COLO668 (cell line): ENCODE results near the gene PLXNB1.
"Not testable (repeated sequence)": the region's sequence is repeated elsewhere in the genome, so short reads cannot be mapped to it uniquely, and the experiment has no call there.

Experiments
- DNase-seq: peaks from one replicate; lab custom pipeline; 2025; ENCODE audit not compliant: unreplicated experiment; lab: John Stamatoyannopoulos, UW

The PLXNB1 gene

DNA sequence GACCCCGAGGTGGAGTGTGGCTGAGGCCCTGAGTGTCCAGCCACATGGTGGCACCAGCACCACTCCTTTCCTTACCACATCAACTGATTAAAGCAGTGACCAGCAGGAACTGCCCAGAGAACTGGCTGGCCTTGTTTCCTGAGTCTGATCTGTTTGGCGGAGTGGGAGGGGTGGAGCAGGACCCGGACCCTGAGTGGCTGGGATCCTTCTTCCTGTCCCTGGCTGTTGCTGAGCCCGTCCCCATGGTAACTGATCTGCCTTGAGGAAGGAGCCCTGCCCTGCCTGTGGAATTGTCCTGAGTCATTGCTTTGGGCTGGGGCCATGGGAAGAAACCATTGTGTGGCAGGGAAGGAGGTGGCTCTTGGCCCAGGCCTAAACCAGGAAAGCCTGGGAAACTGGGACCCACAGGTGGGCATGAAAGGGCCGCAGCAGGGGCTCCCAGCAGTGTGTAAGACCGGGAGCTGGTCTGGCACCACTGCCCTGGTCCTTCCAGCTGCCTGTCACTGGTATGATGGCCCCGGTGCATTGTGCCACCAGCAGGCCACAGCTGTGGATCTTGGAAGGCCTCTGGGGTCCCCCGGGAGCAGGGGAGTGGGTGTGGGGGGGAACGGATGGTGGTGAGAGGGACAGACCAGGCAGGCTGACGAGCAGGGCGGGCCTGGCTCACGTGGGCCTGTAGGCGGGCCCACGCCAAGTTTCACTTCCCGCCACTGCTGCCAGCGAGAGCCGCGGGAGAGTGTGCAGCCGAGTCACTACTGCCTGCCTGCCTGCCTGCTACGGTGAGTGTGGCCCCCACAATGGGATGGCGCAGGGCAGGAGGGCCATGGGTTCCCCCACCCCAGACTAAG is 35.9 kb upstream of the PLXNB1 start:
- peak; percentile 86 for DNase-seq

GRCh38 chr3:48465237-48465530 is 35.3 kb upstream of the PLXNB1 start:
- DNase-seq, result no peak

DNA sequence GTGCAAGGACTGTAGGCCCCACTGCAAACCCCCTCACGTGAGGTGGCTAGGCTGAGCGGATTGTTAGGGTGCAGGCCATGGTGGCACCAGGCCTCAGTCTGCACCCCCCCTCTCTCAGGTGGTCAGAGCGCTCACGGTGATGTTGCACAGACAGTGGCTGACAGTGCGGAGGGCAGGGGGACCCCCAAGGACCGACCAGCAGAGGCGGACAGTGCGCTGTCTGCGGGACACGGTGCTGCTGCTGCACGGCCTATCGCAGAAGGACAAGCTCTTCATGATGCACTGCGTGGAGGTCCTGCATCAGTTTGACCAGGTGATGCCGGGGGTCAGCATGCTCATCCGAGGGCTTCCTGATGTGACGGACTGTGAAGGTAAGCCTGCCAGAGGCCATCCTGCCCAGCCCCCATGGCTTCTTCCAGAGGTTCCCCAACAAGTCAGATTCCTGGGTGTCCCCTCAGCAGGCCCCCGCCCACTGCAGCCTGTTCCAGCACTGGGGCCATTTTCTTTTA is 34.9 kb upstream of the PLXNB1 start:
- no peak for DNase-seq

DNA sequence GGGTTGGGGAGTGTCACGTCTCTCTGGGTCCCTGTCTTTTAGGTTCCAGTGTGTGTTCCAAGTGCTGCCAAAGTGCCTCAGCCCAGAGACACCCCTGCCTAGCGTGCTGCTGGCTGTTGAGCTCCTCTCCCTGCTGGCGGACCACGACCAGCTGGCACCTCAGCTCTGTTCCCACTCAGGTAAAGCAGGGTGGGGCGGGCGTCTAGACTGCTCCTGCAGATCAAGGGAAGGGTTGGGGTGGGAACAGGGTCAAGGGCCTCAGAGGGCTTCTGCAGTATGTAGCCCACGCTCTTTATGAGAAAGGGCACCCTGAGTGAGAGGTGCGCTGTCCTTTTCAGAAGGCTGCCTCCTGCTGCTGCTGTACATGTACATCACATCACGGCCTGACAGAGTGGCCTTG is 33.8 kb upstream of the PLXNB1 start:
- DNase-seq, result no peak

- DNase-seq, result not testable (repeated sequence)
Measured at GRCh38 chr3:48461767-48462166, 31.9 kb upstream of the PLXNB1 start.

- no peak for DNase-seq
Measured at GRCh38 chr3:48460517-48460902, 30.6 kb upstream of the PLXNB1 start.

DNA sequence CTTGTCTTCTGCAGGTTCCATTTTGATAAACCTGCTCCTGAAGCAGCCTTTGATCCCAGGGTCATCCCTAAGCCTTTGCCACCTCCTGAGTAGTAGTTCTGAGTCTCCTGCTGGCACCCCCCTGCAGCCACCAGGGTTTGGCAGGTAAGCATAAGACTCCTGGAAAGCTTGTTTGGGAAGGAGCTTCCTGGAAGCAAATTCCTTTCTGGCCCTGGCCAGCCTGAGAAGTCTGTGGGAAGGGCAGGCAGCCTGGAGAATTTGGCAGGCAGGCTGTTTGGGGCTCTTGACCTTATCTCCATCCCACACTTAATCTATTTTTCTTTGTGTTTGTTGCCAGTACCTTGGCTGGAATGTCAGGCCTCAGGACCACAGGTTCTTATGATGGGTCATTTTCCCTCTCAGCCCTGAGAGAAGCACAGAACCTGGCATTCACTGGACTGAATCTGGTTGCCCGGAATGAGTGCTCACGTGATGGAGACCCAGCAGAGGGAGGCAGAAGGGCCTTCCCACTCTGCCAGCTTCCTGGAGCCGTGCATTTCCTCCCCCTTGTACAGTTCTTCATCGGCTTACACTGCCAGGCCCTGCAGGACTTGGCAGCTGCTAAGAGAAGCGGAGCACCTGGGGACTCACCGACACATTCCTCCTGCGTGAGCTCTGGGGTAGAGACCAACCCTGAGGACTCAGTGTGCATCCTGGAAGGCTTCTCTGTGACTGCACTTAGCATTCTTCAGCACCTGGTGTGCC is 30.1 kb upstream of the PLXNB1 start:
- DNase-seq, result no peak

- DNase-seq, result no peak
Measured at GRCh38 chr3:48459331-48459730, 29.4 kb upstream of the PLXNB1 start.

- DNase-seq, result no peak
Measured at GRCh38 chr3:48456456-48456855, 26.6 kb upstream of the PLXNB1 start.

DNA sequence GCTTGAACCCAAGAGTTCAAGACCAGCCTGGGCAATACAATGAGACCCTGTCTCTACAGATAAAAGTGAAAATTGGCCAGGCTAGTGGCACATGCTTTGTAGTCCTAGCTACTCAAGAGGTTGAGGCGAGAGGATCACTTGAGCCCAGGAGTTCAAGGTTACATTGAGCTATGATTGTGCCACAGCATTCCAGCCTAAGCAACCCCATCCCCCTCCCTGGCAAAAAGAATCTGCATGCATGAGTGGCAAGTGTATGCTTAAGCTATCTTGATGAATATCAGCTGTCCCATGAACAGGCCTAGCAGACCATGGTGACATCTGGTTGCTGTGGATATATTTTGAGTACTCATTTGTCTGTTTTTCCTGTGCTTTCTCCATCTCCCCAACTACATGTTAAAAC is 21.4 kb upstream of the PLXNB1 start:
- no peak for DNase-seq

- DNase-seq, result peak; percentile 91
Measured at GRCh38 chr3:48446425-48447193, 16.7 kb upstream of the PLXNB1 start, which contains the start of gene ATRIP. ATRIP (plus strand) TSS chr3:48446737; CDS start chr3:48446846, 109 bp downstream.

DNA sequence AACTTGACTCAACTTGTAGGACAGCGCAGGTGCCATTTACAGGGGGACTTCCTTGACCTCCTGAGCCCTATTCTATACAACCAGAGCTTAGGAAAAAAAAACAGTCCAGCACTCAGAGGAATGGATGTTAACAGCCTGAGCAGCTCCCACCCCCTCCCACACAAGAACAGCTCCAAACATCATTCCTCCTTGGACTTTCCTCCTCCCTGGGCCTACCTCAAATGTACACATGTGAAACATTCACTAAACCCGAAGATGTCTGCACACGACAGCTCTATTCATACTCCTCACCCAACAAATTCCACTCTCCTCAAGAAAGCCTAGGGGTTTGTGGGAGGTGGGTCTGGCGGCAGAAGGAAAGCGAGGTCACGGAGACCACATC is 16.1 kb upstream of the PLXNB1 start:
- no peak for DNase-seq

DNA sequence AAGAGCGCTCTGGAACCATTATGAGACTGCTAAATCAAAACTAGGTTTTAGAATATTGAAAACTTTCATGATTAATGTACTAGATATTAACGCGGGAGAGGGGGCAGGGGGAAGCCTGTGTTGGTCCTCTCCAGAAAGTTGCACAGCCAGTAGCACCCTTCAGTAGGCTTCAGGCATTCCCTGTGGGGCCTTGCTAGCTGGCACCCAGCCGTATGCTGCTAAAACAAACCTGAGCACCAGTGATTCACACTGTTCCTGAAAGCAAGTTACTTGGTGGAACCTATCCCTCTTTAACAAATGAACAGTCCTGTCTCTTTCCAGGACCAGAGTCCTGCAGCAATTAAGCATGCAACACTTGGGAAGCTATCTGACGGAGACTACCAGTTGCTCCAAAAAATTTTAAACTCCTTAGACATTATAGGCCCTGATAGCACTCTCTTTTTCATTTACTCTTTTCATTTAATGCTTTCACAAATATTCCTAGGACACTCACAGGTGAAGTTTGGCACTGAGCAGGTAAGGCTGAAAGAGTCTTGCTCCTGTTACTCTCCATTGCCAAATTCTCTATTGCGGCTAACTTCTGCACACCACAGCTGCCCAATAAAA is 15.5 kb upstream of the PLXNB1 start:
- DNase-seq, result no peak

DNA sequence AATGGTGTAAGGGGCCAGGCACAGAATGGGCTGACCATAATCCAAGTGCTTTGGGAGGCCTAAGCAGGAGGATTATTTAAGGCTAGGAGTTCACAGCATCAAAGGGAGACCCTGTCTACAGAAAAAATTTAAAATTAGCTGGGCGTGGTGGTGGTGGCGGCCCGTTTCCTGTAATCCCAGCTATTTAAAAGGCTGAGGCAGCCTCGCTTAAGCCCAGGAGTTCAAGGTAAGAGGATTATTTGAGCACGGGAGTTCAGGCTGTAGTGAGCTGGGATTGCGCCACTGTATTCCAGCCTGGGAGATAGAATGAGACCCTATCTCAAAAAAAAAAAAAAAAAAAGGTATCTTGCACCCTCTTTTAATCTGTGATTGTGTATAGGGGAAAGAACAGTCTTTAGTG is 12.1 kb upstream of the PLXNB1 start:
- no peak for DNase-seq

DNA sequence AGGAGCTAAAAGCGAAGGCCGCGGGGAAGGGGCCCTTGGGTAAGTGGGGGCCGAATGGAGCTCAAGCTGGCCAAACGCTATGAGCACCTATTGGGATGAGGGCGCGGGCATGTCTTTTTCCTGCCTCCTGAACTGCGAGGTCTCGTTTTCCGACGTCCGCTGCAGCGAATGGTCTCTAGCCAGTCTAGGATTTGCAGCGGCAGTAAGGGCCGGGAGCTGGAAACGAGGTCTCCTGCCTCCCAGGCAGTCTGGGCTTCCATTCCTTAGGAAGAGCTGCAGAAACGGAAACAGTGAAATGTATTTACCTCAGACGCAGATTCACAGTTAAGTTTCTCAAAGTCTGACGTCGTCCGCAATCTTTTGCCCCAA is 10.7 kb upstream of the PLXNB1 start:
- no peak for DNase-seq

GRCh38 chr3:48439820-48440589 is 10.1 kb upstream of the PLXNB1 start, which contains the start of the genes CCDC51 and TMA7:
CCDC51 (minus strand) TSS chr3:48440119; CDS start chr3:48435128, 4,991 bp downstream.
TMA7 (plus strand) TSS chr3:48440257; CDS start chr3:48440297, 40 bp downstream.
- DNase-seq, result peak; percentile 95

- no peak for DNase-seq
Measured at GRCh38 chr3:48437812-48438211, 7.9 kb upstream of the PLXNB1 start.

DNA sequence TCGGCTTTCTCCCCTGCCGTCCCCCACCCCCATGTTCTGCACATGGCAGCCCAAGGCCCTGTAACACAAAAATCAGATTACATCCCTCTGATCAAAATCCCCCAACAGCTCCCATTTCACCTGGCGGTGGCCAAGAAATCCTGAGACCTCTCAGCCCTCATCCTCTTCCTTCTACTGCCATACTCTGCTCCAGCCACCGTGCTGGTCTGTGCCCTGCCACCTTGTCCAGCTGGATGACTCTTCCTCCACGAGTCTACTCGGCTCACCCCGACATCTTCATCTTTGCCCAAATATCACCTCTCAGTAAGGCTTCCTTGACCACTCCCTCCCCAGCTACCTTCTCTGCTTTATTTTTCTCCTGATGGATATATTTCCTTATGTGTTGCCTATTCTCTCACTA is 7.0 kb upstream of the PLXNB1 start:
- no peak for DNase-seq

GRCh38 chr3:48436477-48436787 is 6.5 kb upstream of the PLXNB1 start:
- no peak for DNase-seq

DNA sequence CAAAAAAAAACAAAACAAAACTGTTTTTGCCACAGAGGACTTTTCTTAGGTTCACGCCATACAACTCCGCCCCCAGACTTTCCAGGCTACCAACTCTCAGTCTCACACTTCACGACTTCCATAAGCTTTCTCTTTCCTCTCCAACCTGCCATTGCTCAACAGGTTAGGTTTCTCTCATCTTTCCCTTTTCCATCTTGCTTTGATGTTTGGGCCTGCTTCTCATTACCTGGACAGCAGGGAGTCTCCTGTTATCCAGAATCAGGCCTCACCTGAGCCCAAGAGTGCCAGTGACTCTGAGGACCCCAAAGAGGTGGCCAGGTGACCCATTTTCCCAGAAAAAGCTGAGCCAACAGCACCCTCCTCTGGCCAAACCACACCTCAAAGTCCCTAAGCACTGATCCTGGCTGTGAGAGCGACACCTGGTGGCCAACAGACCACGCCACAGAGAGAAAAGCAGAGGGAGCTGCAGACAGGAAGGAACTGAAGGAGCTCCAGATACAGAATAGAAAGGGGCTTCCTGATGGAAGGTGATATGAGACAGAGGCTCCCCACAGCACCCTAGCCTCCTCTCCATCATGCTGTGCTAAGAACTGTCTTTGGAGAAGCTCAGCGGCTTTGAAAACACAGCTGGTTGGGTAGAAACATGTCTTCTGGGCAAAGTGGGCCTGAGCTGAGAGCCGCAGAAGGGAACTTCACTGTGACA is 6.0 kb upstream of the PLXNB1 start:
- peak; percentile 76 for DNase-seq
